Stimulated activated CD4-positive, alpha-beta T cell treated with anti-CD3 and anti-CD28 coated beads, TNF-alpha, amount 100 ng/mL, for 4 hours (primary cell): ENCODE measurements around the gene ARHGAP44.

Experiments
- DNase-seq, 3 experiments: peaks; one replicate each; pipeline ENCODE4 v3.0.0-alpha.2; 2020; ENCODE audit warnings: low read depth in 3 of 3

Gene ARHGAP44

DNA sequence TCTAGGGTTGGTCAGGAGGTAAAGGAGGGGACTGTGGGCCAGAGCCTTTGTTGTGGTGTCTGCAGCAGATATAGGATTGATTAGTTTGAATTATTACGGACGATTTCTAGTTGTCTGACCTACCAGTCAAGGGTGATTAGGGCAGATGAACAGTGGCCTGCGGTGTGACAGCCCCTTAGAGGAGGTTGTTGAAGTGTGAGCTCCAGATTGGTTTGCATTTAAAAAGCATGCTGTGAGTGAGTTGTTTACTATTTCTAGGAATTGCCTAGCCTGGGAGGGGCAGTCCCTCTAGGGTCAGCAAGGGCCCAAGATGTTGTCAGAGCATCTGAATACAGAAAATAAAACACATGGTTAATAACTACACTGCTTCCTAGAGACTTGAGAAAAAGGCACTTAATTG lies 108.8 kb downstream of the ARHGAP44 start:
- no peak for DNase-seq

DNA sequence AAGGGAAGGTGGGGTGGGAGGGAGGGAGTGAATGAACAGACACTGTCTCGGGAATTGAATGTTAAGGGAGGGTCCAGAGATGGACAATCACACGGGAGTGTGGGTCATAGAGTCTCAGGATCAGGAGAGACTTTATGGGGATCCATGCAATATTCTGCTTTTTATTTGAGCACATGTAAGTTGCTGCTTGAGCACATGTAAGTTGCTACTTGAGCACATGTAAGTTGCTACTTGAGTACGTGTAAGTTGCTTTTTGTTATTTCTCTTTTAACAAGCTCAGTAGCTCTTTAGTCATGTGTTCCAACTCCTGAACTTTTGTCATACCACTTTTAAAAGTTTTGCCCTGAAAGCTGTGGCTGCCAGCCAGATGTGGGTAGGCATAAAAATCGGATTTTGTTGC lies 110.3 kb downstream of the ARHGAP44 start:
- no peak for DNase-seq

GRCh38 chr17:12900474-12900873 lies 111.2 kb downstream of the ARHGAP44 start:
- no peak for DNase-seq

DNA sequence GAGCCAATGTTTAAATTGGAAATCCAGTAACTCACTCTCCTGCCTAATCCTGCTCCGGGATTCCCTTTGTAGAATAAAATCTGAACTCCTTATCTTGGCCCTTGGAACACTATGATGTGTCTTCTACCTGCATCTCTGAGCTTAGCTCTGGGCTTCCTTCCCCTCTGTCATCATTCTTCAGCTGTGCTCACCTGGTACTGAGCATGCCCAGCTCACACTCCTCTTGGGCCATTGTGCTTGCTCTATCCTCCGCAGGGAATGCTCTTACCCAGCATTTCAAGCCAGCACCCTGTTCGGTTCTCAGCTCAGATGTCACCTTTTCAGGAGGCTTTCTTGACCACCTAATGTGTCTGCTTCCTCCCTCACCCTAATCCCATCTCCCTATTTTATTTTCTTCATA lies 112.7 kb downstream of the ARHGAP44 start:
- no peak for DNase-seq

DNA sequence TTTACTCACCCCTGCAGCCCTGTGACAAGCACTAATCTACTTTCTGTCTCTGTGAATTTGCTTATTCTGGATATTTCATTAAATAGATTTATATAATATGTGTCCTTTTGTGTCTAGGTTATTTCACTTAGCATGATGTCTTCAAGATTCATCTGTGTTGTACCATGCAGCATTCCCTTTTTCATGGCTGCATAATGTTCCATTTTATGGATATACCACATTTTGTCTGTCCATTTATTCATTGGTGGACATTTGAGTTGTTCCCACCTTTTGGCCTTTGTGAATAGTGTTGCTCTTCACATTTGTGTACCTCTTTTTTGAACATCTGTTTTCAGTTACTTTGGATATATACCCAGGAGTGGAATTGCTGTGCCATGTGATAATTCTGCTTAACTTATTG lies 118.2 kb downstream of the ARHGAP44 start:
- DNase-seq, result no peak

DNA sequence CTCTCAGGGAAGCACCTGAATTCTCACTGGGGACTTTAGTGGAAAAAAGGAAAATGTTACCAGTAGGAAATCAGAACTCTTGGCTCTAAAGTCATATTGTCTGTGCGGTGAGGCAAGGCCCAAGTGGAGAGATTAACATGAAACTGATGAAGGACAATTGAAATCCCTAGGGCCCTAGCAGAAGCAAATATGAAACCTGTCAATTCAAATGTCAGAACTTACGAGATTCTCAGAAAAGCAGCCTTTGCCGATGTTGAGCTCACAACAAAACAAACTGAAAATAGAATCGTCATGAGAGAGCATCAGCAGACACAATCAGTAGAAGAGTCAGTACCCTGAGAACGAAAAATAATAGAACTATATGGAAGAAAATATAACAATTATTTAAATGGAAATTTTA lies 119.7 kb downstream of the ARHGAP44 start:
- no peak for DNase-seq

DNA sequence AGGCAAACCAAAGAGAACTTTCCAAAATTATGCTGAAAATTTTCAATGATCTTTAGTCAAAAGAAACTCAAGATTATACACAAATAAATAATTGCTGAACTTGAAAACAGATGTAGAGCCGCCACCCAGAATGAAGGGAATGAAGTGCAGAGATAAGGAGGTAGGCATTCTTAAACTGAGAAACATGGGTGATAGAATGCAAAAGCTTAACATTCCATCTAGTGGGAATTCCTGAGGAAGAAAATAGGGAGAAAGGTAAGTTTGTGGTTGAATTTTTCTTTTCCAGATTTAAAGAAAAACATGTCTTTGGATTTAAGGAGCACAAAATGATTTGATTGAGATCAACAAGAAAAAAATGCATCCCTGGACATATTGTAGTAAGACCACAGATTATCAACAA lies 120.2 kb downstream of the ARHGAP44 start:
- no peak for DNase-seq

GRCh38 chr17:12911239-12911638 lies 121.9 kb downstream of the ARHGAP44 start:
- DNase-seq, result no peak

GRCh38 chr17:12917399-12917798 lies 128.1 kb downstream of the ARHGAP44 start:
- no peak for DNase-seq

DNA sequence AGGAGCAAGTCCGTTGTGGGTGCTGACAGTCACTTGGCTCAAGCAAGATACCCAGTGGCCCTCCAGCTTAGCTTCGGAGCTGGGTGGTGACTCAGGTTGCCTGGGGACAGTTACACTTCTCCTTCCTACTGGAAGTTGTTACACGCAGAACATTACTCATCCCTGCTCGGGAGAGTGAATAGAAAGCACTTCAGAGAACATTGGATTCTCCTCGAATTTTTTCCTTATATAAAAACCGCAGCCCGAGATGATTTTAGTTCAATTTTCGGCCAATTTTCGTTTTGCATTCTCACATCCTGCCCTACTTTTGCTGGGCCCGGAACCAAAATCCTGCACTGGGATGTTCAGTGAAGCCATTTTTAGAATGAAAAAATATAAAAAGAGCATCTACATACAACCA lies 128.8 kb downstream of the ARHGAP44 start:
- no peak for DNase-seq

DNA sequence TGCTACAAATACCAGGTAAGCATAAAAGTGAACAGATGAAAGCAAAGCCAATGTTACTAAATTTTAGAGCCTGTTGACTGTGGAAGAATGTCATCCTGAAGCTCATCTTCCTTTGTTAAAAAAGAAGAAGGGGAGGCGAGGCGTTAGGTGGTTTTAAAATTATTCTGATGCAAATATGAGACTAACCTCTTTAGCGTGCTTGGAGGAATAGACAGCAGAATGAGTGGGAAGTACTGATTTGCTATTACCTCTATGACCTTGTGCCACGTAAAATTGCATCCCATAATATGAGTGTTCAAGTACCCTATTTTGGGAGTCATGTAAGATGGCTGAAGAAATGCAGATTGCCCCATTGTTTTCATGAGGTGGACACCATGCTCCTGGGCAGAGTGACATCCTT lies 132.8 kb downstream of the ARHGAP44 start:
- no peak for DNase-seq

- no peak for DNase-seq
These were observed 135.3 kb downstream of the ARHGAP44 start for GRCh38 chr17:12924614-12925013.

- DNase-seq, result no peak
These were observed 137.7 kb downstream of the ARHGAP44 start for GRCh38 chr17:12927001-12927400.

- DNase-seq, result no peak
These were observed 138.5 kb downstream of the ARHGAP44 start for GRCh38 chr17:12927541-12928425.

- no peak for DNase-seq
These were observed 139.4 kb downstream of the ARHGAP44 start for GRCh38 chr17:12928736-12929135.

DNA sequence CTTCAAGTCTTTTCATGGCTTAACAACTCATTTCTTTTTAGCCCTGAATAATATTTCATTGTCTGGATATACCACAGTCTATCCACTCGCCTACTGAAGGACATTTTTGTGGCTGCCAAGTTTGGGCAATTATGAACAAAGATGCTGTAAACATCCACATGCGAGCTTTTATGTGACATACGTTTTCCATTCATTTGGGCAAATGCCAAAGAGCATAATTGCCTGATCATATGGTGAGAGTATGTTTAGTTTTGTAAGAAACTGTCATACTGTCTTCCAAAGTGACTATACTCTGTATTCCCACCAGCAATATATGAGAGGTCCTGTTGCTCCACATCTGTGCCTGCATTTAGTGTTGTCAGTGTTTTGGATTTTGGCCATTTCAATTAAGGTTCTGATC lies 147.2 kb downstream of the ARHGAP44 start:
- DNase-seq, result no peak

DNA sequence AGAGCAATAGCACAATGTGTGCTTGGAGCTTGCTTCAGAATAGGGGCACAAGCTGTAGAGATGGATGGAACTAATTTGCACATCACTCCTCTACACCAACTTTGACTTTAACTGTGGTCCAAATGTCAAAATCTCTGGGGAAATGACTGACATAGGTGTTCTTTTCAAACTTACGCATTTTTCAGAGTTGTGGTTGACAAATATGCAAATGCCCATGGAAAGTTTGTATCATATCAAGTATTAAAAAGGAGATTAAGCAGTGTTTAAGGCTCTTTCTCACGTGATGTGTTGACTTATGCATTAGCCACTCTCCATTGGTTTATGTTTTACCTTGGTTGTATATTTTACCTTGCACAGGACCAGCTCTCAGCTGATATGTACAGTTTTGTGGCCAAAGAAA lies 151.4 kb downstream of the ARHGAP44 start:
- DNase-seq, result no peak

DNA sequence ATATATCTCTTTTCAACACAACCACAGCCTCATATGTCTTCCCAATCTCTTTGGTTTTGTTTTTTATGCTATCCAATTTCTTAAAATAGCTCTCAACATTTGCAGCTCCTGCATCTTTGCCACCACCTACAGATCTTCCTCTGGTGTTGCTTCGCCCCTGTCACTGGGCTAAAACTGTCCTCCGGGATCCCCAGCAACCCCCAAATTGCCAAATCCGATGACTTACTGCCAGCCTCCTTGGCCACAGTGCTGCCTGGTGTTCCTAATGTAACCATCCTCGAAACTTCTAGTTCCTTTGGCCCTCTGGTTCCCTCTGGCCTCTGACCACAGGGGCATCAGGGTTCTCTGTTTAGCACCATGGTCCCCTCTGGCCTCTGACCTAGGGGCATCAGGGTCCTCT lies 157.7 kb downstream of the ARHGAP44 start:
- DNase-seq, result no peak

GRCh38 chr17:12952012-12952411 lies 162.7 kb downstream of the ARHGAP44 start:
- DNase-seq, result no peak

GRCh38 chr17:12953156-12953555 lies 163.9 kb downstream of the ARHGAP44 start:
- no peak for DNase-seq

GRCh38 chr17:12955521-12955920 lies 166.2 kb downstream of the ARHGAP44 start:
- DNase-seq, result no peak

DNA sequence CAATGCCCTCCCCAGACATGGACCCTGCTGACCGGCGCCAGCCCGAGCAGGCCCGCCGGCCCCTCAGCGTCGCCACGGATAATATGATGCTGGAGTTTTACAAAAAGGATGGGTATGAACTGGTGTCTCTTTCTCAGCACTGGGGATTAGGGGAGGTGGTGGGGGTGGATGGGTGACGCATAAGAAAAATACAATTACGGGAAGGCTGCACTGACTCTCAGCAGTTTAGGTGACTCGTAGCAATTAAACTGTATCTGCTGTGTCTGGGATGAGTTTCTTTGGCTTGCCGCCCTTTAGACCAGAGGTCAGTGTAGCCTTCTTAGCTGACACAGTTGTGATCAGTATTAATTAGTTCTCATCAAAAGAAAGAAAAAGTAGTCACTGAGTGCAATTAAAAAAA lies 169.5 kb downstream of the ARHGAP44 start:
- DNase-seq, result no peak

DNA sequence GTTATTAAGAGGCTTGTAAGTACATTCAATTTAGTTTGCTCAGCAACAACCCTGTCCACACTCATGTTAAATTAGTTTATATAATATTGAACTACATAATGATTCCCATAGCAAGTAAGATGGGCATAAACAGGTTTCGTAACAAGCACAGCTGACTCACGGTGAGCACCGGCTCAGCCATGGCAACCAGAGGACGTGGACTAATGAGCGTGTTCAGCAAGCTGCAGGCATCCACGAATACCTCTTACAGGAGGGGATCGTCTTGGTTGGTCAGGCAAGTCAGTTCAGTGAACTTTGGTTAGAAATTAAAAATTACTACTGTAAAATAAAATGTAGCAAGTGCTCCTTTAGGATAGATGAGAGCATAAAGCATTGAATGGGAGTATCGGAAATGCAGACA lies 170.1 kb downstream of the ARHGAP44 start:
- no peak for DNase-seq

- DNase-seq, result no peak
These were observed 172.4 kb downstream of the ARHGAP44 start for GRCh38 chr17:12961655-12962054.
